HG02885 (cell line): Measurements from ENCODE around the gene ARHGAP26.

Experiments
- ATAC-seq: cut with Tn5 transposase; IDR thresholded peaks from one replicate; pipeline ENCODE4 v1.9.1; 2021; ENCODE audit warnings: mild to moderate bottlenecking; ENCODE audit not compliant: unreplicated experiment, poor library complexity

Gene ARHGAP26, protein sequence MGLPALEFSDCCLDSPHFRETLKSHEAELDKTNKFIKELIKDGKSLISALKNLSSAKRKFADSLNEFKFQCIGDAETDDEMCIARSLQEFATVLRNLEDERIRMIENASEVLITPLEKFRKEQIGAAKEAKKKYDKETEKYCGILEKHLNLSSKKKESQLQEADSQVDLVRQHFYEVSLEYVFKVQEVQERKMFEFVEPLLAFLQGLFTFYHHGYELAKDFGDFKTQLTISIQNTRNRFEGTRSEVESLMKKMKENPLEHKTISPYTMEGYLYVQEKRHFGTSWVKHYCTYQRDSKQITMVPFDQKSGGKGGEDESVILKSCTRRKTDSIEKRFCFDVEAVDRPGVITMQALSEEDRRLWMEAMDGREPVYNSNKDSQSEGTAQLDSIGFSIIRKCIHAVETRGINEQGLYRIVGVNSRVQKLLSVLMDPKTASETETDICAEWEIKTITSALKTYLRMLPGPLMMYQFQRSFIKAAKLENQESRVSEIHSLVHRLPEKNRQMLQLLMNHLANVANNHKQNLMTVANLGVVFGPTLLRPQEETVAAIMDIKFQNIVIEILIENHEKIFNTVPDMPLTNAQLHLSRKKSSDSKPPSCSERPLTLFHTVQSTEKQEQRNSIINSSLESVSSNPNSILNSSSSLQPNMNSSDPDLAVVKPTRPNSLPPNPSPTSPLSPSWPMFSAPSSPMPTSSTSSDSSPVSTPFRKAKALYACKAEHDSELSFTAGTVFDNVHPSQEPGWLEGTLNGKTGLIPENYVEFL

DNA sequence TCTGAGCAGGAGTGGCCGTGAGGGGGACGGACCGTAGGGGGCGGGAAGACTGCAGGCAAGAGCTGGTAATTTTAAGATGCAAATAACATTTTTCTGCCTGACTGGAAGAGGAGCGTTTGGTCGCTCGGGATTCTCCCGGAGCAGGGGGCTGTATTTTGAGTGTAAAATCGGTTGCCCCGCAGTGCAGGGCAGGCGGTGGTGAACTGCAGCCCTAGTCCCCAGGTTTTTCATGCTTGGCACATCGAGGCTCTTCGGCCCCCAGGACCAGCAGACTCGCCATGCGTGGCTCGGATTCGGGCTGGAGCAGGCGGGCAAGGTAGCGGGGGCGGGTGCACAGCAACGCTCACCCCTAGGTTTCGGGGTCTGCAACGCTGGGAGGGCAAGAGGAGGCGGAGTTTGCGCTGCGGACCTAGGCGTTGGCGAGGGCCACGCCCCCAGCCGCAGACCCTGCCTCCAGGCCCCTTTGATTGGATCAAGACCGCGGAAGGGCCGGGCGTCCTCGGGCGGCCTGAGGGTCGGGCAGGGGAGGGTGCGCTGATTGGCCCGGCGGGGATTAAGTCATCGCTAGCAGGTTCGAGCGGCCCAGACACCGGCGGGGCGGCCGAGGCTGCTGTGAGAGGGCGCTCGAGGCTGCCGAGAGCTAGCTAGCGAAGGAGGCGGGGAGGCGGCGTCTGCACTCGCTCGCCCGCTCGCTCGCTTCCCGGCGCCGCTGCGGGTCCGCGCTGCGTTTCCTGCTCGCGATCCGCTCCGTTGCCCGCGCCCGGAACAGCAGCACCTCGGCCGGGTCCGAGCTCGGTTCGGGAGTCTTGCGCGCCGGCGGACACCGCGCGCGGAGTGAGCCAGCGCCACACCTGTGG, at the start of gene ARHGAP26:
Gene ARHGAP26 (plus strand): TSS at position 585 of the 857 bp plus-strand sequence. CDS start 385 bp downstream, outside the sequence.
- ATAC-seq, result peak; percentile 97

DNA sequence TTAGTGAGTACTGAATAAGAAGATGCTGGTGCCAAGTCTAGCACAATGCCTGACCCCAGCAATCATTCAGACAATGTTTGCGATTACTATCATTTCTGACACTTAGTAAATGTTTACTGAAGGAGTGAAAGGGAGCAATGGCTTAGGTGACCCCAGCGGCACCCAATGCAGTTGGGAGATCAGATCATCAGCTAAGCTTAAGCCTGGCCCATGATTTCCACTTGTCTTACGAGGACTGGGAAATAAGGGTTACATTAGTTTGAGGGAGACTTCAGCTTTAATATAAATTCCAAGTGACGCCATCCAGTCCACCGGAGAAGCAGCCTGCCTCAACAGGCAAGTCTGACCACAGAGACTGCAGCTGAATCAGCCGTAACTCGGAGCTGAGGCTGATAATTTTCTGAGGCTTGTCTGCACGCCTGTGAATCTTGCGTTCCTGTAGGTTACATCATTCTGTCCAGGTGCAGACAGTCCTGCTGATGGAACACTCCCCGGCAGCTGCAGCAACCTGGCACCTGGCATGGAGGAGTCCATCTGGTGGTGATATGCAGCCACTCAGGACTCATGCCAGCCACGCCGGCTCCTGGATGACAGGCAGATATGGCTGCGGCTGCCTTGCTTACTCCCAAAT, 49.4 kb upstream of the ARHGAP26 start:
- ATAC-seq, result no peak

DNA sequence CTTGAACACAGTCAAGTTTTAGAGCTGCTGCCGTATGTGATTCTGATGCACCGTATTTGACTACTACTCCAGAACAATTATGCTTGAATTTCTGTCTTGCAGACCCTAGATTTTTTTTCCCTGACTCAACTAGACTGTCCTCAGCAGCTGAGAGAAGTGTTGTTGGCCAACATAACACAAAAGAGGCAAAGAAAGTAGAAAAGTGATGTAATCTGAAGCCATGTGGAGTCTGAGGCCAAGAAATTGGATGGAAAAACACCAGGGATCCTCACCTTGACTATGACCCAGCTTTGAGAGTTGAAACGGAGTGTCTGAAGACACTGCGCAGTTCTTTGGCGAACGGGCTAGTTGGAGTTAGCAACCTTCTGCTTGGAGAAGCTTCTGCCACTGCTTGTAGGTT, 48.0 kb upstream of the ARHGAP26 start:
- ATAC-seq, result no peak

DNA sequence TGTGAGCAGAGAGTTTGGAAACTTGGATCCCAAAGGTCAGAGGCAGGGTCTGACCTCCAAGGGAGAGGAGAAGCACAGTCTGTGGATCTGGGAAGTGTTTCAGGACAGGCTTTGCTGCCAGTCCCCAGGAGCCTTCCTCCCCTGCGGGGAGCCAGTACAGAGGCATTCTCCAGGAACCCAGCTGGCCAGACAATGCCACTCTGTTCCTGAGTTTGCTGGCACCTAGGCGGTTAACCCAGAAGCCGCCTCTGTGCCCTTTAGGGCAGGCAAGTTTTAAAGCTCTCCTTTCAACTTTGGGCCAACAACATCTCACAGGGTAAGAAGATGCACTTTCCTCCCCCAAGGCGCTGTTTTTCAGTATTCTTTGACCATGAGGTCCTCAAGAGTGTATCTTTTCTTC, 47.3 kb upstream of the ARHGAP26 start:
- no peak for ATAC-seq

DNA sequence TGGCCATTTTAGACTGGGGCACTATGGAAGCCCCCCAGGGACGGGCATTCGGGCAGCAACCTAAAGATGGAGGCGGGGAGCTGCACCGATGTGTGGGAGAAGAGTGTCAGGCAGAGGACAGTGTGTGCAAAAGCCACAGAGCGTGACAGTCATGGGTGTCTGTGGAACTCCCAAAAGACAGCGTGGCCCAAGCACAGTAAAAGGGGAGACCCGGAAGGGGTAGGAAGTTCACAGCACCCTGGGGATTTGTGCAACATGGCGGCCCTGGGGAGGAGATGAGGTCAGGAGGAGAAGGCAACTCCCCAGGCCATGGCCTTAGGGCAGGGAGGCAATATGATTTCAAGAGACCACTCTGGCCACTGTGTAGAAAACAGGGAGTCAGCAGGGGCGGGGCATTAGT, 45.4 kb upstream of the ARHGAP26 start:
- ATAC-seq, result no peak

DNA sequence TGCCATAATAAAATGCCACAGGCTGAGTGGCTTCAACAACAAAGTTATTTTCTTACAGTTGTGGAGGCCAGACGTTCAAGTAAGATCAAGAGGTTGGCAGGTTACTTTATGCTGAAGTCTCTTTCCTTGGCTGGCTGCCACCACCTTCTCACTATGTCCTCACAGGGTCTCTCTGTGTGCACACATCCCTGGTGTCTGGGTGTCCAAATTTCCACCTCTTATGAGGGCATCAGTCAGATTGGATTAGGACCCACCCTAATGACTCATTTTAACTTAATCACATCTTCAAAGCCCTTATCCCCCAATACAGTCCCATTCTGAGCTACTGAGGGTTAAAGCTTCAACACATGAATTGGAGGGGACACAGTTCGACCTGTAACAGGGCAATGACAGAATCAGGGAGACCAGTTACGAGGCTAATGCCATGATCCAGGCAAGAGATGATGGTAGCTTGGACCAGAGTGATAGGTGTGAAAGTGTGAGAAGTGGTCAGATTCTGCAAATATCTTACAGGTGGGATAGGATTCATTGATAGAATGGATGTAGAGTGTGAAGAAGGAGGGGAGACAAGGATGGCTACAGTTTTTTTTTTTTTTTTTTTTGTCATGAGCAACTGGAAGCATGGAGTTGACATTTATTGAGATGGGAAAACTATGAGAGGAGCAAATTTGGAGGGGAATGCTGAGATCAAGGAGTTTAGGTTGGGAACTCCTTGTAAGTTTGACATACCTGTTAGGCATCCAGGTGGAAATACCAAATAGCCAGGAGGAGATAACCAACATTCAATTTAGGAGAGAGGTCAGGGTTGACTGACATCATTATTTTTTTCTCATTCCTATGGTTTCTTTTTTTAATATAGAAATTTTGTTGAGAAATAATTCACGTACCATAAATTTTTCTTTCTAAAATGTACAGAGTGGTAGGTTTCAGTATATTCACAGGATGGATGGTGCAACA, 44.7 kb upstream of the ARHGAP26 start:
- no peak for ATAC-seq

DNA sequence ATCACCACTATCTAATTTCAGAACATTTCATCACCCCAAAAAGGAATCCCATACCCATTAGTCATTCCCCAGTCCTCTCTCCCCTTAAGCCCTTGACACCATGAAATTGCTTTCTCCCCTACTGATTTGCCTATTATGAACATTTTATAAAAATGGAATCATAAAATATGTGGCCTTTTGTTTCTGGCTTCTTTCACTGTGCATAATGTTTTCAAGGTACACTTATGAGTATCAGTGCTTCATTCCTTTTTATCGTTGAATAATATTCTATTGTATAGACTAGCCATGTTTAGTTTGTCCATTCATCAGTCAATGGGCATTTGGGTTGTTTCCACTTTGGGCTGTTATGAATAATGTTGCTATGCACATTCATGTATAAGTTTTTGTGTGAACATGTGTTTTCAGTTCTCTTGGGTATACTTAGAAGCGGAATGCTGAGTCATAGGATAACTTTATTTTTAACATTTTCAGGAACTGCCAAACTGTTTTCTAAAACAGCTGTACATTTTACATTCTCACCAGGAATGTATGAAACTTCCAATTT, 43.9 kb upstream of the ARHGAP26 start:
- ATAC-seq, result no peak

DNA sequence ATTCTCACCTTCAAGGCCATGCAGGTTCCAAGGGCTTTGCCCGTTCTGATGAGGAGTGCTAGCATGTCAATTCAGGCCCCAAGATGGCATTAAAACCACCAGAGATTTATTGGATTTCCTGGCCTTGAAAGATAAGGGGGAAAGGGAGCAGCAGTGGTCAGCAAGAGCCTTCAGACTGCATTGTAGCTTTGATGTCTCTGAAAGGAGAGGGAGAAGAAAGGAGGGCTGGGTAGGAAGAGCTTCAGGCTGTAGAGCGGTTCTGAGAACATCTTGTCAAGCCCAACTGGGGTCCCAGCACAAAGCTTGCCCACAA, 42.5 kb upstream of the ARHGAP26 start:
- no peak for ATAC-seq

DNA sequence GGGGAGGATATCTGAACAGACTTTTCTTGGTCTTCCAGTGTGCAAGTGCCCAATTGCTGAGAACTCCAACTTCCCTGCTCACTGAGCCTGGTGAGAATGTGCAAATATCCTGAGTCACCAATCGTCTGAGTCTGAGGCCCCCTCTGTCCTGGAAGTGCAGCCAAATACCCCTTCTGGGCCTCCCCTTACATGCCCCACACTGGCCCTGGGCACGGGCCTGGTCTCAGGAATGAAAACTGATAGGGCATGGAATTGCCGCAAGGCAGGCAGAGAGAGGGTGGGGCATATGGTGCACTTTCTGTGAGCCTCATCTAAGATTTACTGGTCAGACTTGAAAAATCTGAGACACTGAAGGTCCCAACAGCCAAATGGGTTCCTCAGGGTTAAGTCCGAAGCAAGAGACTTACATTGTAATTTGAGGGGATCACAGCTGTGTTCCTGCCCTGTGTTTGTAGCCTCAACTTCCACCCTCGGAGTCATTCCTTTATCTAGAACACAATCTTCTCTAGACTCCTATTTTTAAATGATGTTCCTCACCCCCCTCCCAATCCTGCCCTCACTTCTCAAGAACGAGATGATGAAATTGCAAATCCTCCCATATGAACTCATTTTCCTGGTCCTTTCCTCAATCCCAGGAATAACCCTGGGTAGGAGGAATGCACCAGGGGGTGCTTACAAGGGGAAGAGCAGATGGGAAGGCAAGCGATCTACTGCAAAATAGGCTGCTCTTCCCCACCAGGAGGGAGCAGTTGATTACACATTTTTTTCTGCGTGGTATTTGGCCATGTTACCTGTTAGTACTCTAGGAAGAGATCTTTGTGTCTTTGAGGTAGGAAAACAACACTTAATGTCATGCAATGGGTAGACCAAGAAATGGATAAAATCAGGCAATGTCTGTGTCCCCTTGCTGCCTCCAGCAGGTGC, 34.6 kb upstream of the ARHGAP26 start:
- no peak for ATAC-seq

DNA sequence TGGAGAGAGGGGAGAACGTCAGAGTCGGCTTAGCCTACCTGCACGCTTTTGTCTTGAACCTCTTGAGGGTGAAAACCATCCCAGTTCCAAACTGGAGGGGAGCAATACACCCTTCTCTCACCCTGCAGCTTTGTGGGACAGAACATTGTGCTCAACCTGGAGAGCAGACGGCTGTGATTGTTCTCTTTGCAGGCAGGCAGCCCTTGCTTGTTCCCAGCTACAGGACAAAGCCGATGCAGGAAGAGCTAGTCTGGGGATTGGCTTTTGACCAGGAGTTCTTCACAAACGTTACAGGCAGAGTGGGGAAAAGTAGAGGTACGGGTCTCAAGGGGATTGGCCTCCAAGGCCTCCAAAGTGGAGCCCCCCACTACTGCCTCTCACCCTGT, 33.9 kb upstream of the ARHGAP26 start:
- ATAC-seq, result no peak

DNA sequence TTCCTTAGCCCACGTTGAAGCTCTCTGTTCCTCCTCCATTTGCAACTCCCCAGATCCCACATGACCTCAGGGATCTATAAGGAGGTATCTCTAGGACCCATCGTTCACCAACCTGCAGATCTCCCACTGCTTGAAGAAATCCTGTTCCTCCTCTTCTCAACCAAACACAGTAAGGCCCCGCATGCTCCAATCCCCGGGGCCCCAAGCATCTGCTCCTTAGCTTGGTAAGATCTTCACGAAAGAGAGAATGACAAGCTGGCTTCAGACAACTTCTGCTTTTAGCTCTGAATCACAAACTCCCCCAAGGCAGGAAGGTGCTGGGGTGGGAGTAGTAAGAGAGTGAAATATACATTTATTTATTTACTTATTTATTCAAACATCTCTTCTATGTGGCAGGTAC, 33.0 kb upstream of the ARHGAP26 start:
- ATAC-seq, result no peak

DNA sequence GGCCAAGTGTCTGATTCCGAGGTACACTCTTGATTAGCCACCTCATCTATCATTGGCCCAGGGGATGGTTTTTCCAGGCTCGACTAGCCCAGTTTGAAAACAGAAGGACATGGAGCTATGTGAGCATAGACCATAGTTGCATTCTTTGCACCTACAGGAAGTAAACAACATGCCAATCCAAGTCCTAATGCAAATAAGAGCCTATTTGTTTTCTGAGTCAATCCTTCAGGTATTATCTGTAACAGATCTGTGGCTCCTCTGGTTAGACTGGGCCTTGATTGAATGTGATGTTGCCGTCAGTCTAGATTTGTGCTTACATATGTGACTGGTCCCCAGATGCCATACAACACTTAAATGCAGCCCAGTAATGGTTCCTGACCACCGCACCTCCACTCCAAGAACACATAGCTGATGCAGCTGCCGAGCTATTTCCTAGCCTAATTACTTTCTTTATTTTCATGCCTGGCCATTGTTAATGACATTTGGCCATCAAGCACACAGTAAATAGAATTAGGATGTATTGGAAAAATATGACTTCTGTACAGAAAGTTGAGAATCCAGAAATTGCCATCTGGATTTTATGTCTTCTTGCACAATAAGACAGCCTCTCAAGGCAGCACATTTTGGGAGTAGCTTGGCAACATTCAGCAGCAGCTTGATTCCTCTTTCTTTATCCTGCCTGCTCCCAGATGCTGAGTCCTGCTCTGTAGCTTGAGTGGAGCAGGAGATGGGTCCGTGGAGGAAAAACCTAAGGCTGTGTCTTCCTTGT, 29.5 kb upstream of the ARHGAP26 start:
- no peak for ATAC-seq

DNA sequence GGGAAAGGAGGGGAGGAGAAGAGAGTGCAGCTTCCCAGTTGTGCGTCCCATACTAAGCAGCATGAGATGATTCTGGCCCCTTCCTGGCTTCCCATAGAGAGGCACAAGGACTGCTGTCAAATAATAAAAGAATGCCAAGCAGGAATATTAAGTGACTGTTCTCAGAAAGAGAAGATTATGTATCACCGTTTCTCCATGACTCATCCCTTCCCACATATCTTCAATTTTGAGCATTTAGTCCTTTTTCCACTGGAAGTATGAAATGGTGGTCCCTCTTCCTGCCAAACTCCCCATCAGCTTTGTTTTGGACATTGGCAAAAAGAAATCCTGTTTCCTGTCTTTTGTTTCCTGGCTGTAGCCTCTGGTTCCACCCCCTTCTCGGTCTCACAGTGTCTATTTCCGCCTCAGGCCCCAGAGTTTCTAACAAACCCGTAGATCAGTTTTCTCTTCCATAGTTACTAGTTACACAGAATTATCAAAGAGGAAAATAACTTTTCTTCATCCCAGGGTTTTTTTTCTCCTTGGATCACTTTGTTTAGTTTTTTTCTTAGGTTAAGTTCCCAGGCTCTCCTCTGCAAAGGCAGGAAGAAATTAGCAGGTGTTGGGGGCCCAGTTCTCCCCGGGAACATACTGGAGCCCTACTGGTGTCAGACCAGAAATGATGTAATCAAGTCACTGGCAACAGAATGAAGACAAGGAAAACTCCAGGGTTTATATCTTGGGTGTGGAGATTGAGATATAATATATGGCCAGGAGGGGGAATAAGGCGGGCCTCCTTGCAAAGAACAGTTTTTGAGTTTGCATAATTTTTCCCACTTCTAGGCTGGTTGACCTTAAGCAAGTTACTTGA, 26.4 kb upstream of the ARHGAP26 start:
- no peak for ATAC-seq

DNA sequence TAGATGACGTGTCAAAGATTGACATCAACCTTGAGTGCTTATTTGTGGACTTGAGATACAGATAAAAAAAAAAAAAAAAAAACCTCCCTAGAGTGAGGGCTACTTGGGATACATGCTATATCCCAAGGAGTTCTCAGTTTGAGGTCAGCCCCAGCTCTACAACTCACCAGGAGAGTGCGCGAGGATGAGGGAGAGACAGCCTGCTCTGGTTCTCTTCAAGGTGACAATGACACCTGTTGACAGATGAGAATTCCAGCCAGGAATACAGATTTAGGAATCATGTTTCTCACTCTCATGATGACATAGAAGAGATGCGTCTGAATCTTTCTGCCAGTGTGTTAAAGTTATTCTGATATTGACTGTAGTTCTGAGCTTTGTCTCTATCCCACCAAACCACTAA, 24.9 kb upstream of the ARHGAP26 start:
- ATAC-seq, result no peak

DNA sequence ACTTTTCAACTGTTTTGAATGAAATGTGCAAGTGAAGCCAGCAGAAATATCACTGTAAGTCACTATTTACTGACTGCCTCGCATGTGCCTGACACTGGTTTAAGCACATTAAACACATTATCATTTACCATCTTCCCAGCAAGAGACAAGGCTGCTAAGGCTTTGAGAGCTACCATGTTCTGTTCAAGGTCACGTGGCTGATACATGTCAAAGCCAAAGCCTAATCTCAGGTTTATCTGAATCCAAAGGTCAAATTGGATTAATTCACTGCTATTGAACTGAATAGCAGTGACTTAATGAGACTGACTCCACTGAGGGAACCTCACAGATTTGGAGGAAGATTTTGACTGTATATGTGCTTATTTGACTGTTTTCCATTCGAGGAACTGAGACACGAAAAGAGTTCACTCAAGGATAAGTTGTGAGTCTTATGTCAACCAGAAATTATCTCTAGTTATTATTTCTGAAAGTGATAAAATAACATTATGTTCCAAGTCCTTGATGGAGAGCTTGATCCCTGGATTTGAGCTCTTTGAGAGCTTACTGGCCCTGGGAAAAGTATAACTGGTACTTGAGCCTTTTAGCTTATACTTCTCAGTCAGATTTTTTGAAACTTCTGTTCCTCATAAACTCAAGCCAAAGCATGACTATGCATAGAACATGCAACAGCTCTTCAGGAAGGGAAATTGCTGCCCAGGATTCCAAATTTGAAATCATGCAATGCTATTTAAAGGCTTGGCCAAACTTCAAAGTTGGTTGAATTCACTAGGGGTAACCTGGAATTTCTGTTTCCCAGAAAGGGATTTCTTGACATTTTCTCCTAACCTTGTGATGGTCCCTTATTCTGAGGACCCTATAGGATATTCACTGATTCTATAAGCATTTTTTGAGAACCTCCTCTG, 23.4 kb upstream of the ARHGAP26 start:
- ATAC-seq, result no peak
